HG02763 (cell line): ENCODE results near the gene PI16.
A peak's percentile ranks its signal among the peaks of the same experiment; 100 is the strongest.

Experiments used
- ATAC-seq: cut with Tn5 transposase; IDR thresholded peaks from one replicate; pipeline ENCODE4 v1.9.1; 2021; ENCODE audit warnings: mild to moderate bottlenecking, moderate library complexity; ENCODE audit not compliant: unreplicated experiment

The PI16 gene

GRCh38 chr6:36954262-36954931 is at the start of gene PI16:
Gene PI16, plus strand, starts transcription at chr6:36954738. Its CDS starts 23 bp downstream, at chr6:36954761.
- ATAC-seq = no peak

- ATAC-seq = no peak
Measured at GRCh38 chr6:36904851-36905393, 49.6 kb upstream of the PI16 start.

GRCh38 chr6:36906539-36907325 is 47.8 kb upstream of the PI16 start:
- ATAC-seq = no peak

GRCh38 chr6:36907781-36908180 is 46.8 kb upstream of the PI16 start:
- ATAC-seq = no peak

GRCh38 chr6:36908747-36909146 is 45.8 kb upstream of the PI16 start:
- ATAC-seq = no peak

GRCh38 chr6:36912030-36912454 is 42.5 kb upstream of the PI16 start:
- ATAC-seq = no peak

GRCh38 chr6:36912586-36912985 is 42.0 kb upstream of the PI16 start:
- peak; percentile 86 for ATAC-seq

- ATAC-seq = no peak
Measured at GRCh38 chr6:36913082-36913481, 41.5 kb upstream of the PI16 start.

GRCh38 chr6:36914227-36914794 is 40.2 kb upstream of the PI16 start:
- no peak for ATAC-seq

GRCh38 chr6:36915599-36915998 is 38.9 kb upstream of the PI16 start:
- ATAC-seq = no peak

- ATAC-seq = no peak
Measured at GRCh38 chr6:36916126-36916525, 38.4 kb upstream of the PI16 start.

- ATAC-seq = no peak
Measured at GRCh38 chr6:36917541-36918193, 36.9 kb upstream of the PI16 start.

GRCh38 chr6:36920049-36920448 is 34.5 kb upstream of the PI16 start:
- no peak for ATAC-seq

- ATAC-seq = no peak
Measured at GRCh38 chr6:36920546-36920945, 34.0 kb upstream of the PI16 start.

- ATAC-seq = no peak
Measured at GRCh38 chr6:36924131-36924530, 30.4 kb upstream of the PI16 start.

GRCh38 chr6:36924778-36925374 is 29.7 kb upstream of the PI16 start:
- ATAC-seq = no peak

GRCh38 chr6:36925809-36926208 is 28.7 kb upstream of the PI16 start:
- ATAC-seq = no peak

- ATAC-seq = no peak
Measured at GRCh38 chr6:36926708-36927513, 27.6 kb upstream of the PI16 start.

- ATAC-seq = no peak
Measured at GRCh38 chr6:36927691-36928546, 26.6 kb upstream of the PI16 start.
